WERI-Rb-1 (cell line): ENCODE data around the gene EDAR.

Source experiments
- DNase-seq: peaks from one replicate; pipeline ENCODE4 v3.0.0-alpha.2; 2020
- H3K27ac ChIP-seq: fragments of 250-450 bp; sonication (Bioruptor Pico); 2 replicates; pipeline ENCODE4 v1.5.1; 2020; ENCODE audit warnings: mild to moderate bottlenecking, moderate library complexity
- H3K27me3 ChIP-seq: fragments of 250-450 bp; sonication (Bioruptor Pico); 2 replicates; pipeline ENCODE4 v1.5.1; 2021; ENCODE audit warnings: mild to moderate bottlenecking, low read depth, moderate library complexity; ENCODE audit not compliant: insufficient read depth, severe bottlenecking
- H3K36me3 ChIP-seq: fragments of 250-450 bp; sonication (Bioruptor Pico); 2 replicates; pipeline ENCODE4 v1.5.1; 2020; ENCODE audit warnings: mild to moderate bottlenecking, moderate library complexity
- H3K4me3 ChIP-seq: 2 replicates; pipeline ENCODE4 v1.5.1; 2011; ENCODE audit warnings: low read depth, mild to moderate bottlenecking, control low read depth, low read length
- H3K9me3 ChIP-seq: fragments of 250-450 bp; sonication (Bioruptor Pico); 2 replicates; pipeline ENCODE4 v1.5.1; 2021; ENCODE audit warnings: mild to moderate bottlenecking, moderate library complexity; ENCODE audit not compliant: severe bottlenecking
- TF ChIP-seq, protein P1 (sequence below): IDR thresholded peaks from 2 replicates; pipeline ENCODE4 v1.5.1; 2011; ENCODE audit warnings: low read depth, mild to moderate bottlenecking, control low read depth, inconsistent platforms, low read length

EDAR gene

DNA sequence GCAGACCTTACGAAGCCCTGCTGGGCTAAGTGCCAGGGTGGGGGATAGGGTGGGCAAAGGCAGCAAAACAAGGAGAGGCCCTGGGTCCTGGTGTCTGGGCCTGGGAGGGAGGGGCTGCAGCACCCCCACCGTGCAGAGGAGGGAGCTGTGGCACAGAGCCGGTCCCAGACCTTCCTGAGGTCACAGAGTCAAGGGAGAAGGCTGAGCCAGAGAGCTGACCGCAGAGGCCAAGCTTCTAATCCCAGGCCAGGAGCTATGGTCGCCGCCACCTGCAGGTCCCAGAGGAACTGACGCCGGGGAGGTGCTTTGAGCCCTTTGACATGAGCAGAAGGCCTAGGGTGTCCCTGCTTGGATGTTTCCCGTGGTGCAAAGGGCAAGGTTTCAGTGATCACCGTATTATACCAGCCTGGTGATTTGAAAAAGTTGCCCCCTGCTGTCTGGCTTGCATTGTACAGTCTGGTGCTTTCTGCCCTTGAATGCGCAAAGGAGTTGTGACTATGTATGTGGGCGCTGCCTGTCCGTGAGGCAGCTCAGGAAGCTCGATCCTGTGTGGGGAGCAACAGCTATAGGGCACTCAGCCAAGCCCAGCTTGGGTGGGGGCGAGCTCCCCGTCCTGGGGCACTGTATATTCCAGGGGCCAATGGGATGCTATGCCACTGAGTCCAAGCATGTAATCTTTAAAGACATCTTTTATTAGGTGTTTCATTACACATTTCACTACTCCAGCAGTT is 44.3 kb downstream of the EDAR start:
- no peak overlapping the region for H3K27ac ChIP-seq
- H3K27me3 ChIP-seq = no peaks in the 10 kb centered on the region
- peaks cover 15% of the 10 kb centered on the region for H3K9me3 ChIP-seq
- H3K36me3 ChIP-seq = no peaks in the 10 kb centered on the region
- TF ChIP-seq, protein P1, sequence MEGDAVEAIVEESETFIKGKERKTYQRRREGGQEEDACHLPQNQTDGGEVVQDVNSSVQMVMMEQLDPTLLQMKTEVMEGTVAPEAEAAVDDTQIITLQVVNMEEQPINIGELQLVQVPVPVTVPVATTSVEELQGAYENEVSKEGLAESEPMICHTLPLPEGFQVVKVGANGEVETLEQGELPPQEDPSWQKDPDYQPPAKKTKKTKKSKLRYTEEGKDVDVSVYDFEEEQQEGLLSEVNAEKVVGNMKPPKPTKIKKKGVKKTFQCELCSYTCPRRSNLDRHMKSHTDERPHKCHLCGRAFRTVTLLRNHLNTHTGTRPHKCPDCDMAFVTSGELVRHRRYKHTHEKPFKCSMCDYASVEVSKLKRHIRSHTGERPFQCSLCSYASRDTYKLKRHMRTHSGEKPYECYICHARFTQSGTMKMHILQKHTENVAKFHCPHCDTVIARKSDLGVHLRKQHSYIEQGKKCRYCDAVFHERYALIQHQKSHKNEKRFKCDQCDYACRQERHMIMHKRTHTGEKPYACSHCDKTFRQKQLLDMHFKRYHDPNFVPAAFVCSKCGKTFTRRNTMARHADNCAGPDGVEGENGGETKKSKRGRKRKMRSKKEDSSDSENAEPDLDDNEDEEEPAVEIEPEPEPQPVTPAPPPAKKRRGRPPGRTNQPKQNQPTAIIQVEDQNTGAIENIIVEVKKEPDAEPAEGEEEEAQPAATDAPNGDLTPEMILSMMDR = peak; percentile 64
- peak; percentile 60 for DNase-seq
- no peak overlapping the region for H3K4me3 ChIP-seq

DNA sequence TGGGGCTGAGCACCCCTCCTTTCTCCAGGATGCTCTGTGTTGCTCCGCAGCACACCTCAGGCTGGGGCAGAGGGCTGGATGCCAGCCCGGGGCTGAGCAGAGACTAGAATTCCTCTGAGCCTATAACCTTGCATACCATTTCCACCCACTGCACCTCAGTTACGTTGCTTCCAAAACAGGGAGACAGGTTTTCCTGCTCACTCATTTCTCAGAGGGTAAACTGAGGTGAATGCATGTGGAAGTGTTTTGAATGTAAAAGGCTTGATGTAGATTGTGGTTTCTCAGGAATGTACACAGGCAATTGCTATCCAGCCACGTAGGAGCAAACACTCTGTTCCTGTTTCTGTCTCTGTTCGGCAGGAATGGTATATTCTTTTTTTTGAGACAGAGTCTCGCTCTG is 45.3 kb downstream of the EDAR start:
- H3K36me3 ChIP-seq = no peaks in the 10 kb centered on the region
- no peaks in the 10 kb centered on the region for H3K27me3 ChIP-seq
- H3K4me3 ChIP-seq = no peak overlapping the region

DNA sequence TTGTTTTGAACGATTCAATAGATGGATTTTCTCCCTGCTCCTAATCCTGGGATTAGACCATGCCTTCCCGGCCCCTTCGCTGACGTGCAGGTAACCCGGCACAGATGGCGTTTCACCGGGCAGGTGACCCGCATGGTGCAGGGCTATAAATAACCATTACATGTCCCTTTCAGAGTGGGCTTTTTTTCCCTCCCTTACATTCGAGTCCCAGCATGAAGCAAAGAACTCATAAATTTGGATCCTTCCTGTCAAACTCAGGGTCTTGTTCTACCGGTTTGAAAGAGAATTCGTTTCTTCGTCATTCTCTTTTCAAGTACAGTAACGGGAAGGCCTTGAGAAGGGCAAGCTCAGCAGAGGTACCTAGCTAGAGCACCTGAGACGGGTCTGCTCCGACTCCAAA is 46.1 kb downstream of the EDAR start:
- TF ChIP-seq, protein P1 = no peak
- DNase-seq = peak; percentile 70
- Histone ChIP-seq H3K27ac (peak overlapping the region; percentile 68), H3K9me3 (peaks cover 13% of the 10 kb centered on the region), H3K36me3 (no peaks in the 10 kb centered on the region), H3K4me3 (no peak overlapping the region), H3K27me3 (no peaks in the 10 kb centered on the region)

More for the DNA sequence above, 45.3 kb downstream of the EDAR start:
- peaks cover 15% of the 10 kb centered on the region for H3K9me3 ChIP-seq
- peak overlapping the region; percentile 68 for H3K27ac ChIP-seq
- TF ChIP-seq, protein P1 = no peak
- no peak for DNase-seq

DNA sequence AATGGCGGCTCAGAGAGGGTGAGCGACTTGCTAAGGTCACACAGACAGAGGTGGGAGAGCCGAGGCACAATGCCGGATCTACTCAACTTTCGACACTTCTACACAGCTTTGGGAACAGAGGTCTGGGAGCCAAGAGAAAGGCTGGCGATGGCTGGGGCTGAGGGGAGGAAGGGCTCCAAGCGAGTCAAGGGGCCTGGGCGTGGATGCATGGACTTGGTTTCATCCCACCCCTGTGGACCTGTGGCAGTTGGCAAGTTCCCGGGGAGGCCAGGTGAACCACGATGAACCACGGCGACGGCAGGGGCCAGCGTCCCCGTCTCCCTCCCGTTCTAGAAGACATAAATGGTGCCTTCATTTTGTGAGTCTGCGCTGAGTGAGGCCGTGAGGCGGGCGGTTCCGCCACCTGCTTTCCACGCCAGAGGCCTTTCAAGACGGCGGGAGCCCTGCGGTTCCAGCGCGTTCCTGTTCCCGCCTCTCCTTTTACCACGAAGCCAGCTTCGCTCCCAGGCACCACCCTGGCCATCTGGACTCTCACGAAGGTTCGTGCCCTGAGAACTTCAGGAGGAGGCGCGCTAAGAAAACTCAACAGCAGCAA is 46.7 kb downstream of the EDAR start:
- Histone ChIP-seq H3K27me3 (no peaks in the 10 kb centered on the region), H3K36me3 (no peaks in the 10 kb centered on the region), H3K4me3 (no peak overlapping the region), H3K9me3 (peaks cover 8% of the 10 kb centered on the region), H3K27ac (peak overlapping the region; percentile 68)
- TF ChIP-seq, protein P1 = no peak
- DNase-seq = no peak

DNA sequence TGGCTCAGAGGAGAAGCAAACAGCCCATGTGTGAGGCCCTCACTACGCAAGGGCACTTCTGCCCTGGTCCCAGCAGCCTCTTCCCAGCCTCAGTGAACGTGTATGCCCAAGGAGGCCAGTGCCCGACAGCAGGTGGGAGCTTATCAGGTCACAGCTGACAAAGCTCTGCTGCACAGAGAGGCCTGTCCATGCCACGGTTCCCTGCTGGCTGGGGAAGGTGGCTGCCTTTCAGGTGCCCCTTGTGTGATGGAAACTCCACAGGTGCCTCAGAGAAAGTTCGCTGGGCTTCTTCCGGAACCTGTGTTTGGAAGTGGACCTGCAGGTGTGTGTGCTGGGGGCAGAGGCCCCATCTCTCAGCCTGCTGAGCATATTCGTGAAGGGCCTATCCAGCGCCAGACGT is 47.3 kb downstream of the EDAR start:
- peaks cover 2% of the 10 kb centered on the region for H3K9me3 ChIP-seq
- H3K27ac ChIP-seq = no peak overlapping the region
- TF ChIP-seq, protein P1 = no peak
- no peak for DNase-seq
- H3K4me3 ChIP-seq = no peak overlapping the region
- H3K36me3 ChIP-seq = no peaks in the 10 kb centered on the region
- no peaks in the 10 kb centered on the region for H3K27me3 ChIP-seq
